NB4 (cell line): Measurements from ENCODE around the gene NTRK3.

Source experiments
- DNase-seq: peaks from one replicate; pipeline ENCODE4 v3.0.0; 2010; ENCODE audit warnings: low read depth
- H3K4me3 ChIP-seq: one replicate; pipeline ENCODE4 v1.5.1; 2011; ENCODE audit warnings: mild to moderate bottlenecking, low read depth, low read length, moderate library complexity
- CTCF ChIP-seq: IDR thresholded peaks from one replicate; pipeline ENCODE4 v1.5.1; 2012; ENCODE audit warnings: low read depth, low read length
- MAX ChIP-seq: IDR thresholded peaks from 2 replicates; pipeline ENCODE4 v1.6.1; 2011; ENCODE audit warnings: low read depth, low read length
- MYC ChIP-seq: IDR thresholded peaks from 2 replicates; pipeline ENCODE4 v1.6.1; 2011; ENCODE audit warnings: low read depth, low read length
- POLR2A ChIP-seq: IDR thresholded peaks from 2 replicates; pipeline ENCODE4 v1.6.1; 2011; ENCODE audit warnings: mild to moderate bottlenecking; ENCODE audit not compliant: insufficient read length; ENCODE audit errors: extremely low read depth

The NTRK3 gene

GRCh38 chr15:88266170-88266569 lies 9.6 kb upstream of the NTRK3 start:
- no peak for DNase-seq
- H3K4me3 ChIP-seq, result no peak overlapping the region
- TF ChIP-seq MYC (no peak), CTCF (no peak), POLR2A (no peak), MAX (no peak)

GRCh38 chr15:88264622-88265021 lies 8.1 kb upstream of the NTRK3 start:
- H3K4me3 ChIP-seq, result no peak overlapping the region
- TF ChIP-seq MYC (no peak), CTCF (no peak), MAX (no peak), POLR2A (no peak)
- no peak for DNase-seq

GRCh38 chr15:88262064-88262463 lies 5.5 kb upstream of the NTRK3 start:
- H3K4me3 ChIP-seq, result no peak overlapping the region
- TF ChIP-seq CTCF (no peak), MYC (no peak), MAX (no peak), POLR2A (no peak)
- no peak for DNase-seq

GRCh38 chr15:88258093-88258641 lies 1.6 kb upstream of the NTRK3 start:
- no peak for DNase-seq
- H3K4me3 ChIP-seq, result no peak overlapping the region
- TF ChIP-seq CTCF, result peak; percentile 46
- TF ChIP-seq POLR2A, result no peak

- no peak for DNase-seq
- no peak overlapping the region for H3K4me3 ChIP-seq
- TF ChIP-seq MAX (no peak), POLR2A (no peak), CTCF (no peak), MYC (no peak)
Observed at GRCh38 chr15:88257311-88258092, 963 bp upstream of the NTRK3 start.
